ACC112 (cell line): Measurements from ENCODE around the gene CAMK2G.
A peak's percentile ranks its signal among the peaks of the same experiment; 100 is the strongest.

Experiments
- H2AFZ ChIP-seq: fragments of 200-600 bp; sonication (generic); one replicate; pipeline ENCODE4 v1.6.0; 2017; ENCODE audit warnings: antibody characterized with exemption, low read length; ENCODE audit not compliant: unreplicated experiment
- H3K27ac ChIP-seq: fragments of 200-600 bp; sonication (generic); 2 replicates; pipeline ENCODE4 v1.5.1; 2014; ENCODE audit warnings: low read depth, mild to moderate bottlenecking, antibody characterized with exemption, low read length, moderate library complexity
- H3K27me3 ChIP-seq: fragments of 200-600 bp; sonication (generic); 2 replicates; pipeline ENCODE4 v1.6.1; 2014; ENCODE audit warnings: mild to moderate bottlenecking, antibody characterized with exemption, low read length, moderate library complexity, mixed read lengths; ENCODE audit not compliant: insufficient read depth
- H3K36me3 ChIP-seq: fragments of 200-600 bp; sonication (generic); 2 replicates; pipeline ENCODE4 v1.6.1; 2016; ENCODE audit warnings: mild to moderate bottlenecking, antibody characterized with exemption, low read length, moderate library complexity, mixed read lengths; ENCODE audit not compliant: insufficient read depth
- H3K4me1 ChIP-seq: fragments of 200-600 bp; sonication (generic); one replicate; pipeline ENCODE4 v1.6.1; 2016; ENCODE audit warnings: low read length, mixed read lengths; ENCODE audit not compliant: insufficient read depth, unreplicated experiment, control insufficient read depth
- H3K4me3 ChIP-seq: fragments of 200-600 bp; sonication (generic); 2 replicates; pipeline ENCODE4 v1.5.1; 2014; ENCODE audit warnings: mild to moderate bottlenecking, low read depth, low read length
- H3K79me2 ChIP-seq: fragments of 200-600 bp; sonication (generic); one replicate; pipeline ENCODE4 v1.6.0; 2016; ENCODE audit warnings: low read length; ENCODE audit not compliant: control insufficient read depth, unreplicated experiment, insufficient read depth

The CAMK2G gene

DNA sequence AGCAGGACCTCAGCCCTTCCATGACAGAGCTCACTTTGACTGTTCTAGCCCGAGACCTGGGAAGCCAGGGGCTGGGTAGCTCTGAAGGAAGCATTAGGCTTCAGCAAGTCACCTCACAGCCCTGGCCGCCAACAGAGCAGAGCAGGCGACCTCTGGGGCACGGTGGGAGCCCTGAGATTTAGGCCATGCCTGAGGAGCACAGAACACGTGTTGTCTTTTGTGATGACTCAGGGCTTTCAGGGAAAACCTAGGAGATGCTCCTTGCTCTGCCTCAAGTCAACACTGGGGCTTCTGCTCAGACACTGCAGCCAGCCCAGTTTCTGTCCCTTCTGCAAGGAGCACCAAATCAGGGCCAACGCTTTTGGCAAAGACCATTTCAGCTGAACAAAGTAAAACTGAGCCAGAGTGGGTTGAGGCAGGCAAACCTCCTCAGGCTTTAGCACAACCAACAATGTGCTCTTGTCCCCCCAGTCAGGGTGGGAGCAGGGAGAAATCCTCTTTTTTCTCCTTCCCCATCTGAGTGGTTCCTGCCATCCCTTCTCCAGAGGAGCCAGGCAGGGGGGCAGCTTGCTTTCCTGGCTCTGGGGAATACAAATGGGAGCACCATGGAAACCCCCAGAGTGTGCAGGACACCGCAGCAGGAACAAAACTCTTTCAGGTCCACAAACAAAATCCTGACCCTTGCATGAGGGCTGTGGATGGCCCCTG, 14.4 kb downstream of the CAMK2G start:
- H3K79me2 ChIP-seq, result no peaks in the 10 kb centered on the region
- H2AFZ ChIP-seq, result no peak overlapping the region
- no peaks in the 10 kb centered on the region for H3K27me3 ChIP-seq
- H3K27ac ChIP-seq, result peak overlapping the region; percentile 26; the same call in 1 of the 2 replicates
- H3K4me3 ChIP-seq, result no peak overlapping the region
- no peaks in the 10 kb centered on the region for H3K36me3 ChIP-seq
- peaks cover 38% of the 10 kb centered on the region for H3K4me1 ChIP-seq

- Histone ChIP-seq H2AFZ (no peak overlapping the region), H3K4me3 (no peak overlapping the region), H3K79me2 (no peaks in the 10 kb centered on the region), H3K27me3 (no peaks in the 10 kb centered on the region), H3K36me3 (no peaks in the 10 kb centered on the region), H3K4me1 (peaks cover 38% of the 10 kb centered on the region), H3K27ac (peak overlapping the region; percentile 26; the same call in 1 of the 2 replicates)
Observed at GRCh38 chr10:73859428-73859783, 14.9 kb downstream of the CAMK2G start.

- H3K4me1 ChIP-seq, result peaks cover 38% of the 10 kb centered on the region
- no peak overlapping the region for H3K4me3 ChIP-seq
- no peaks in the 10 kb centered on the region for H3K36me3 ChIP-seq
- no peak overlapping the region for H3K27ac ChIP-seq
- H2AFZ ChIP-seq, result no peak overlapping the region
- H3K79me2 ChIP-seq, result no peaks in the 10 kb centered on the region
- no peaks in the 10 kb centered on the region for H3K27me3 ChIP-seq
Observed at GRCh38 chr10:73858750-73859427, 15.5 kb downstream of the CAMK2G start.

GRCh38 chr10:73858013-73858708, 16.2 kb downstream of the CAMK2G start:
- Histone ChIP-seq H3K4me3 (no peak overlapping the region), H2AFZ (no peak overlapping the region), H3K79me2 (no peaks in the 10 kb centered on the region), H3K27me3 (no peaks in the 10 kb centered on the region), H3K27ac (no peak overlapping the region), H3K4me1 (peaks cover 38% of the 10 kb centered on the region), H3K36me3 (no peaks in the 10 kb centered on the region)

- Histone ChIP-seq H3K4me3 (no peak overlapping the region), H3K36me3 (no peaks in the 10 kb centered on the region), H2AFZ (no peak overlapping the region), H3K27me3 (no peaks in the 10 kb centered on the region), H3K4me1 (peaks cover 38% of the 10 kb centered on the region), H3K27ac (no peak overlapping the region), H3K79me2 (no peaks in the 10 kb centered on the region)
Observed at GRCh38 chr10:73857446-73857845, 16.9 kb downstream of the CAMK2G start.

GRCh38 chr10:73856261-73856660, 18.1 kb downstream of the CAMK2G start:
- H3K4me1 ChIP-seq, result peaks cover 38% of the 10 kb centered on the region
- H2AFZ ChIP-seq, result no peak overlapping the region
- no peaks in the 10 kb centered on the region for H3K79me2 ChIP-seq
- H3K27ac ChIP-seq, result no peak overlapping the region
- H3K36me3 ChIP-seq, result no peaks in the 10 kb centered on the region
- no peaks in the 10 kb centered on the region for H3K27me3 ChIP-seq
- H3K4me3 ChIP-seq, result no peak overlapping the region

DNA sequence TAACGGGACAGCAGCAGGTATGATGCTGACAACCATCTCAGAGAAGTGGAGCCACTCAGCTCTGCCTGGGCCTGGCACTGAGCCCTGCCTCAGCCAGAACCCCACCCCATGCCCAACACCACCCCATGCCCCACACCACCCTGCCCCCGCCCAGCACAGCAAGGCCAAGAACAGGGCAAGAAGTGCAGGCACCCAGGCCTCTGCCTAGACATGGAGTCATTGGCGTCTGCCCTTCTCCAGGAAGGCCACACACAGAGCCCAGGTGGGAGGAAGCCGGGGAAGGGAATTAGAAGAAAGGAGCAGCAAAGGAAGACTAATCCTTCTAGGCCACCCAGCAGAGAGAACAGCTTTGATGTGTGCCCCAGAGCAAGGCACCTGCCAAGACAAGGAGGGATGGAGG, 18.9 kb downstream of the CAMK2G start:
- H3K4me3 ChIP-seq, result no peak overlapping the region
- H3K4me1 ChIP-seq, result peaks cover 36% of the 10 kb centered on the region
- no peak overlapping the region for H2AFZ ChIP-seq
- no peak overlapping the region for H3K27ac ChIP-seq
- no peaks in the 10 kb centered on the region for H3K27me3 ChIP-seq
- H3K79me2 ChIP-seq, result no peaks in the 10 kb centered on the region
- no peaks in the 10 kb centered on the region for H3K36me3 ChIP-seq

DNA sequence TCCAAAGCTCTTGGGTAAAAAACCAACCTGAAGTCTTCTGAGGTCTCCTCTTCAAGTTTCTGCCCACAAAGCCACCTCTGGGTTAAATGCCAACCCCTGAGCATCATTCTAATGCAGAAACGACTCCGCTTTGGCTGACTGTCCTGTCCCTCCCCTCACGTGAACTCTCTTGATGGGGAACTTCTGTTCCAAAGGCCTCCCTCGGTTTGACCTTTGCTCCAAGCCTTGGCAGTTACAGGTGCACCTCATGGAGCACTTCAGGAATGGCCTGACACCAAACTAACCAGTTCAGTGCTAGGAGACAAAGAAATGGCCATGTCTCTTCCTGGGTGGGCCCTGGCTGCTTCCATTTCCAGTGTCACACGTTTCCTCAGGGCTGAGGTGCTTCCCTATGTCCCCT, 20.0 kb downstream of the CAMK2G start:
- Histone ChIP-seq H3K79me2 (no peaks in the 10 kb centered on the region), H3K4me3 (no peak overlapping the region), H3K27me3 (no peaks in the 10 kb centered on the region), H3K36me3 (no peaks in the 10 kb centered on the region), H3K27ac (no peak overlapping the region), H2AFZ (no peak overlapping the region), H3K4me1 (peaks cover 25% of the 10 kb centered on the region)

GRCh38 chr10:73853196-73853595, 21.2 kb downstream of the CAMK2G start:
- Histone ChIP-seq H3K79me2 (no peaks in the 10 kb centered on the region), H2AFZ (no peak overlapping the region), H3K4me3 (no peak overlapping the region), H3K27me3 (no peaks in the 10 kb centered on the region), H3K27ac (no peak overlapping the region), H3K4me1 (peaks cover 14% of the 10 kb centered on the region), H3K36me3 (peaks cover 6% of the 10 kb centered on the region; the same call in 1 of the 2 replicates)

- no peaks in the 10 kb centered on the region for H3K27me3 ChIP-seq
- no peaks in the 10 kb centered on the region for H3K4me1 ChIP-seq
- no peak overlapping the region for H3K27ac ChIP-seq
- H3K4me3 ChIP-seq, result no peak overlapping the region
- no peaks in the 10 kb centered on the region for H3K79me2 ChIP-seq
- peaks cover 9% of the 10 kb centered on the region; the same call in 1 of the 2 replicates for H3K36me3 ChIP-seq
- no peak overlapping the region for H2AFZ ChIP-seq
Observed at GRCh38 chr10:73850863-73851461, 23.4 kb downstream of the CAMK2G start.
